Astrocyte (in vitro differentiated cells and primary cell): Measurements from ENCODE around the gene SND1.

Source experiments
- CTCF ChIP-seq: IDR thresholded peaks from 2 replicates; pipeline ENCODE4 v1.5.1; 2011; ENCODE audit warnings: low read depth, mild to moderate bottlenecking, inconsistent platforms, low read length, moderate library complexity; ENCODE audit not compliant: insufficient read depth
- EZH2 ChIP-seq: IDR thresholded peaks from 2 replicates; pipeline ENCODE4 v1.6.1; 2012; ENCODE audit warnings: mild to moderate bottlenecking, low read length, inconsistent platforms; ENCODE audit not compliant: insufficient read depth

GRCh38 chr7:127859330-127859729 is 207.3 kb downstream of the SND1 start:
- TF ChIP-seq CTCF (no peak), EZH2 (no peak)
